T-helper 2 cell treated with Interferon-gamma antibody and Interleukin-4, amounts not matched to agents 100 ng/mL and 5 ng/mL, for 36 hours (primary cell): Measurements from ENCODE around the gene MFRP. TPM values are rescaled to one million over a fixed set of nuclear protein-coding genes. Genes with fewer than 3 reads are reported as not detected.

Experiments used
- intact Hi-C: fragments of 100-400 bp; cut with micrococcal nuclease; formaldehyde crosslinking; loops from one replicate; pipeline ENCODE4 v1.15.1; 2023
- total RNA-seq: library from RNA; stranded (reverse); gene quantifications from 2 replicates; pipeline ENCODE4 v1.2.3, GENCODE V29; 2022

MFRP gene
- total RNA-seq, 1 donor from 2014 or later = not detected

GRCh38 chr11:119338965-119339588, 7.4 kb downstream of the MFRP start:
- intact Hi-C loops = loop anchor here (2.0 kb wide), 1 partner anchor 24 kb away; no protein-coding TSS in a partner anchor

DNA sequence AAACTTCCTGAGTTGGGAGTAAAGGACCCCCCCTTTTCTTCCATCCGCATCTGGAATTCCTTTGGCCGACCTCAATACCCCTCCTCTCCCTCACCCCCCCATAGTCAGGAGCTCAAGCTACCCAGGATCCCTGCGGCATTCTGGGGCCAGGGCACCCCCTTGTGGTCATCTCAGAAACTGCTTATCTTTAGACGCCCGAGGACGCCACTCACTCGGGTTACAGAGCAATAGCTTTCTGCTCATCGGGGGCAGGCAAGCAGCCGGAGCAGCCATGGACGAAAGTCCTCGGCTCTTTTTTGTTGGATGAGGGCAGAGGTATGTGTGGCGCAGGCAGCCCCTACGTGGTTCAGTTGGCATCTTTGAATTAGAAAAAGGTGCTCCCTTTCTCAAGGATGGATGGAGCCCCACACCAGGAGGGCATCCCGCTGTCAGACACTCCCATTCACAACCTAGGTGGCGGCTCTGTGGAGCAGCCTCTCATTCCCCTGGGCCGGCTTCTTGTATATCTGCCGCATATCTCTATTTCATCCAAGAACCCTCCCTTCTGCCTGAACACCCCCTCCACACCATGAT, 8.1 kb downstream of the MFRP start:
- intact Hi-C loops = loop anchor here (2.0 kb wide), 1 partner anchor 24 kb away; no protein-coding TSS in a partner anchor

- intact Hi-C loops = loop anchor here (2.0 kb wide), 1 partner anchor 25 kb away; no protein-coding TSS in a partner anchor
Measured at GRCh38 chr11:119337581-119338317, 8.8 kb downstream of the MFRP start.

GRCh38 chr11:119336744-119337469, 9.6 kb downstream of the MFRP start:
- intact Hi-C loops = no loop called here

- intact Hi-C loops = no loop called here
Measured at GRCh38 chr11:119335655-119336543, 10.6 kb downstream of the MFRP start.

DNA sequence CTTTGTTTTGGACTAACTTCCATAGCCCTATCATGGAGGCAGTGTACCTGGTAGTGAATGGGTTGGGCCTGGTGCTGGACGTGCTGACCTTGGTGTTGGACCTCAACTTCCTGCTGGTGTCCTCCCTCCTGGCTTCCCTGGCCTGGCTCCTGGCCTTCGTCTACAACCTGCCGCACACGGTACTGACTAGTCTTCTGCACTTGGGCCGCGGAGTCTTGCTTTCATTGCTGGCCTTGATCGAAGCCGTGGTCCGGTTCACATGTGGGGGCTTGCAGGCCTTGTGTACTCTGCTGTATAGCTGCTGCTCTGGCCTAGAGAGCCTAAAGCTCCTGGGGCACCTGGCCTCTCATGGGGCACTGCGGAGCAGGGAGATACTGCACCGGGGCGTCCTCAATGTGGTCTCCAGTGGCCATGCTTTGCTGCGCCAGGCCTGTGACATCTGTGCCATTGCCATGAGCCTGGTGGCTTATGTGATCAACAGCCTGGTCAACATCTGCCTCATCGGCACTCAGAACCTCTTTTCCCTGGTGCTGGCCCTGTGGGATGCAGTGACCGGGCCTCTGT, 11.3 kb downstream of the MFRP start:
- intact Hi-C loops = no loop called here

- intact Hi-C loops = loop anchor here (1.0 to 5.0 kb wide), 4 partner anchors 13 to 267 kb away; partner anchors contain the start of genes HINFP, USP2 and VPS11
Measured at GRCh38 chr11:119334174-119334930, 12.2 kb downstream of the MFRP start, which contains the start of gene RNF26. RNF26 (plus strand) TSS chr11:119334527; CDS start chr11:119335123, 596 bp downstream.

DNA sequence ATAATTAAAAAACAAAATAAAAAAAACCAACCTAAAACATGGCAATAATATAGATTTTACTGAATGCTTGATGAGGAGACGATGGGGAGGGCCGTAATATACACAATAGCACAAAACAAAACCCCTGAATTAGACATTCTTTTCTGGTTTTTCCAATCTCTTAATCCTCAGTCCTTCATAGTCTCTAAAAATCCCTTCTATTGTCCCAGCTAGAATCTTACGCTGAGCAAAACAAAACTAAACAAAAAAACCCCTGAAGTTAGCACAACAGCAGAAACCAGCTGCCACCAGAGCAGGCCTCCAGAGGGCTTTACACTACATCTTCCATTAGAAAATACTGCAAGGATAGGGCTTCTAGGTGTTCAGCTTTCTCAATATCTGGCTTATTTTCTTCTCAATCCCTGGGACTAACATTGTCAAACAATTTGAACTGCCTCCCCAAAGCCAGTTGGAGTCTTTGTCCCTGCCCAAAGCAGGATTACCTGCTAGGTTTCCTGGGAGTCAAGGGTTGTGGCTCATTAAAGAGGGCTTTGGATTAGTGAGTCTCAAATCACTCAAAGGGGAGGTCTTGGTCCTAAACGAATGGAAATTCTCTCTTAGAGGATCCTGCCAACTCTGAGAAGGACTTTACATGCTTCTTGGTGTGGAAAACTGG, 14.3 kb downstream of the MFRP start:
- intact Hi-C loops = loop anchor here (5.0 kb wide), 1 partner anchor 265 kb away; the partner anchor contains the start of gene VPS11

- intact Hi-C loops = loop anchor here (5.0 kb wide), 1 partner anchor 263 kb away; the partner anchor contains the start of gene VPS11
Measured at GRCh38 chr11:119330237-119330636, 16.3 kb downstream of the MFRP start.

GRCh38 chr11:119329320-119329719, 17.2 kb downstream of the MFRP start:
- intact Hi-C loops = no loop called here

- intact Hi-C loops = loop anchor here (5.0 kb wide), 1 partner anchor 222 kb away; the partner anchor contains the start of gene DPAGT1
Measured at GRCh38 chr11:119324189-119324588, 22.3 kb downstream of the MFRP start.

- intact Hi-C loops = loop anchor here (1.0 to 5.0 kb wide), 3 partner anchors 117 to 221 kb away; partner anchors contain the start of genes CBL, DPAGT1 and NLRX1
Measured at GRCh38 chr11:119323532-119324033, 22.9 kb downstream of the MFRP start.

DNA sequence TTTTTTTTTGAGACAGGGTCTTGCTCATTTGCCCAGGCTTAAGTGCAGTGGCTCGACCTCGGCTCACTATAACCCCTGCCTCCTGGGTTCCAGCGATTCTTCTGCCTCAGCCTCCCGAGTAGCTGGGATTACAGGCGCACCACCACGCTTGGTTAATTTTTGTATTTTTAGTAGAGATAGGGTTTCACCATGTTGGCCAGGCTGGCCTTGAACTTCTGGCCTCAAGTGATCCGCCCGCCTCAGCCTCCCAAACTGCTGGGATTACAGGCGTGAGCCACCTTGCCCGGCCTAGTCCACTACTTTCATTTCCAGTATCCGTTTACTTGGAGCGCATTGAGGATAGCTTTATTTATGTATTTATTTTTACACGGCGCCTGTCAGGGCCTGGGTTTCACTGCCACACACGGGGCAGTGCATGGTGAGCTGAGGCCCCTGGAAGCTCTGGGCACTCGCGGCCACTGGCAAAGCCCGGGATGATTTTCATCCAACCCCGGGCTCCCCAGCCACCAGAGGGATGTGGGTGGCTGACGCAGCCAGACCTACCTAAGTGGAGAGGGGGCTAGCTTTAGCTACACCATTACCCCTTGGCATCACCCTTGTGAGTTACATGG, 23.5 kb downstream of the MFRP start:
- intact Hi-C loops = loop anchor here (1.0 to 5.0 kb wide), 3 partner anchors 117 to 221 kb away; partner anchors contain the start of genes CBL, DPAGT1 and NLRX1

GRCh38 chr11:119322360-119322739, 24.2 kb downstream of the MFRP start:
- intact Hi-C loops = loop anchor here (2.0 to 5.0 kb wide), 2 partner anchors 154 to 220 kb away; partner anchors contain the start of genes DPAGT1 and NLRX1

GRCh38 chr11:119320776-119321524, 25.6 kb downstream of the MFRP start:
- intact Hi-C loops = loop anchor here (1.0 to 5.0 kb wide), 2 partner anchors 13 to 219 kb away; partner anchors contain the start of genes DPAGT1 and RNF26

GRCh38 chr11:119320240-119320775, 26.2 kb downstream of the MFRP start:
- intact Hi-C loops = loop anchor here (5.0 kb wide), 1 partner anchor 218 kb away; the partner anchor contains the start of gene DPAGT1
